ENCODE measurements around the gene BAHCC1.

Gene BAHCC1

GRCh38 chr17:81515530-81516041 lies 120.3 kb downstream of the BAHCC1 start:
- H3K4me3 ChIP-seq (ENCODE audit: low read depth, low read length): peak overlapping the region; percentile 72
- H3K9me3 ChIP-seq (ENCODE audit: control insufficient read depth, insufficient read depth, low read depth, low read length): no peaks in the 10 kb centered on the region
- peak overlapping the region; percentile 100 for H3K27ac ChIP-seq (ENCODE audit: extremely low read depth, low read depth, low read length)
- ChIA-PET CTCF (interaction anchor here (0.6 to 1.2 kb wide), 2 partner anchors 85 to 382 kb away, joined by 3 to 4 read pairs; no protein-coding TSS in a partner anchor), POLR2A (interaction anchor here (0.6 to 9.9 kb wide), 13 partner anchors 8 to 1138 kb away, joined by 3 to 85 read pairs (median 4); partner anchors contain the start of genes ARL16, BAHCC1, CCDC137 and FAAP100)
- H3K36me3 ChIP-seq (ENCODE audit: control insufficient read depth in 2 of 2, insufficient read depth in 1 of 2, low read length in 2 of 2): peaks cover 4 to 17% of the 10 kb centered on the region in 2 experiments; a peak in 1 of 3 replicates
- TF ChIP-seq ZNF19 (tag by site-specific recombination; IDR thresholded peaks at IDR 0.05; ENCODE audit: low read depth) (no peak), ZBTB6 (tag by site-specific recombination; IDR thresholded peaks at IDR 0.05) (no peak), PATZ1 (tag by site-specific recombination; IDR thresholded peaks at IDR 0.05) (0 out of 2 replicates have a peak, but pooled peaks have one; percentile 8), SP3 (tag by site-specific recombination; IDR thresholded peaks at IDR 0.05) (peak; percentile 51), KLF16 (tag by site-specific recombination; IDR thresholded peaks at IDR 0.05) (0 out of 2 replicates have a peak, but pooled peaks have one; percentile 7), GLIS2 (tag by site-specific recombination; IDR thresholded peaks at IDR 0.05) (0 out of 2 replicates have a peak, but pooled peaks have one; percentile 2), ZNF335 (tag by site-specific recombination; conservative IDR thresholded peaks at IDR 0.05) (peak; percentile 8; the same call in 1 of the 2 replicates), KLF10 (tag by site-specific recombination; IDR thresholded peaks at IDR 0.05) (peak; percentile 13; the same call in 1 of the 2 replicates), ZFHX2 (tag by site-specific recombination; conservative IDR thresholded peaks at IDR 0.05) (0 out of 2 replicates have a peak, but pooled peaks have one; percentile 9), ZBTB20 (tag by site-specific recombination; IDR thresholded peaks at IDR 0.05) (peak; percentile 44; the same call in 1 of the 2 replicates), BCL11A (tag by site-specific recombination; IDR thresholded peaks at IDR 0.05; ENCODE audit: low read depth) (peak; percentile 10; the same call in 1 of the 2 replicates), SP2 (tag by site-specific recombination; IDR thresholded peaks at IDR 0.05) (0 out of 2 replicates have a peak, but pooled peaks have one; percentile 25), KLF9 (tag by site-specific recombination; IDR thresholded peaks at IDR 0.05; ENCODE audit: low read depth) (peak; percentile 7; the same call in 1 of the 2 replicates), FEZF1 (tag by site-specific recombination; IDR thresholded peaks at IDR 0.05) (no peak), YY1 (tag by site-specific recombination; IDR thresholded peaks at IDR 0.05) (no peak), ZNF140 (tag by site-specific recombination; IDR thresholded peaks at IDR 0.05) (no peak), ZNF530 (tag by site-specific recombination; IDR thresholded peaks at IDR 0.05; ENCODE audit: low read depth) (no peak), ZNF341 (tag by site-specific recombination; IDR thresholded peaks at IDR 0.05; ENCODE audit: low read depth) (peak; percentile 36), EGR2 (tag by site-specific recombination; IDR thresholded peaks at IDR 0.05; ENCODE audit: low read depth) (no peak), ZNF223 (tag by site-specific recombination; IDR thresholded peaks at IDR 0.05) (peak; percentile 23; the same call in 1 of the 2 replicates), TRIM28 (IDR thresholded peaks at IDR 0.05; ENCODE audit: borderline replicate concordance, low read length) (no peak), ZBTB1 (tag by site-specific recombination; IDR thresholded peaks at IDR 0.05) (no peak), ZBTB7A (tag by site-specific recombination; IDR thresholded peaks at IDR 0.05; ENCODE audit: low read depth) (no peak), SP7 (tag by site-specific recombination; IDR thresholded peaks at IDR 0.05) (0 out of 2 replicates have a peak, but pooled peaks have one; percentile 9), ZFP37 (tag by site-specific recombination; IDR thresholded peaks at IDR 0.05) (no peak), HIC1 (tag by site-specific recombination; IDR thresholded peaks at IDR 0.05) (no peak)
- H3K4me1 ChIP-seq (ENCODE audit: control insufficient read depth, insufficient read depth, low read length): peaks cover 14% of the 10 kb centered on the region

All from HEK293 (cell line).